Measurements from ENCODE around the gene PFDN6. TPM values are rescaled to one million over a fixed set of nuclear protein-coding genes. Genes with fewer than 3 reads are reported as not detected.
A peak's percentile ranks its signal among the peaks of the same experiment; 100 is the strongest.
"Not testable (repeated sequence)": the region's sequence is repeated elsewhere in the genome, so short reads cannot be mapped to it uniquely, and the experiment has no call there.

The PFDN6 gene
- total RNA-seq (2014; rRNA removed; shearing (Covaris generic)), result 61.7 and 69.2 TPM in 2 replicates
- polyA plus RNA-seq (2014; cell fraction: nucleus; rRNA removed), result 77.0 and 86.5 TPM in 2 replicates

GRCh38 chr6:33288921-33289783 is at the start of gene PFDN6, which contains the start of gene WDR46:
Gene PFDN6, plus strand, starts transcription at chr6:33289601. Its CDS starts 256 bp downstream, at chr6:33289857.
Gene WDR46, minus strand, starts transcription at chr6:33289239. Its CDS starts 69 bp downstream, at chr6:33289170.
- DNase-seq (ENCODE audit: extremely low read depth, low read depth), result peak; percentile 73

GRCh38 chr6:33241968-33242367 is 47.4 kb upstream of the PFDN6 start:
- no peak for DNase-seq (ENCODE audit: extremely low read depth, low read depth)

GRCh38 chr6:33243476-33243875 is 45.9 kb upstream of the PFDN6 start:
- DNase-seq (ENCODE audit: extremely low read depth, low read depth), result no peak

GRCh38 chr6:33247977-33248642 is 41.3 kb upstream of the PFDN6 start:
- DNase-seq (ENCODE audit: extremely low read depth, low read depth), result peak; percentile 80

GRCh38 chr6:33248643-33248931 is 40.8 kb upstream of the PFDN6 start:
- no peak for DNase-seq (ENCODE audit: extremely low read depth, low read depth)

GRCh38 chr6:33248932-33249731 is 40.3 kb upstream of the PFDN6 start:
- peak; percentile 97 for DNase-seq (ENCODE audit: extremely low read depth, low read depth)

GRCh38 chr6:33249732-33250630 is 39.4 kb upstream of the PFDN6 start:
- no peak for DNase-seq (ENCODE audit: extremely low read depth, low read depth)

- no peak for DNase-seq (ENCODE audit: extremely low read depth, low read depth)
Measured at GRCh38 chr6:33250731-33251130, 38.7 kb upstream of the PFDN6 start.

GRCh38 chr6:33251395-33252012 is 37.9 kb upstream of the PFDN6 start:
- DNase-seq (ENCODE audit: extremely low read depth, low read depth), result no peak

- no peak for DNase-seq (ENCODE audit: extremely low read depth, low read depth)
Measured at GRCh38 chr6:33252759-33253158, 36.6 kb upstream of the PFDN6 start.

- no peak for DNase-seq (ENCODE audit: extremely low read depth, low read depth)
Measured at GRCh38 chr6:33254591-33254990, 34.8 kb upstream of the PFDN6 start.

- DNase-seq (ENCODE audit: extremely low read depth, low read depth), result no peak
Measured at GRCh38 chr6:33259032-33259431, 30.4 kb upstream of the PFDN6 start.

GRCh38 chr6:33262490-33262889 is 26.9 kb upstream of the PFDN6 start:
- DNase-seq (ENCODE audit: extremely low read depth, low read depth), result not testable (repeated sequence)

- DNase-seq (ENCODE audit: extremely low read depth, low read depth), result no peak
Measured at GRCh38 chr6:33264015-33264414, 25.4 kb upstream of the PFDN6 start.

- DNase-seq (ENCODE audit: extremely low read depth, low read depth), result no peak
Measured at GRCh38 chr6:33271117-33271467, 18.3 kb upstream of the PFDN6 start.

GRCh38 chr6:33271468-33272274 is 17.7 kb upstream of the PFDN6 start, which contains the start of the genes RPS18 and VPS52:
Gene RPS18, plus strand, starts transcription at chr6:33272075. Its CDS starts 45 bp downstream, at chr6:33272120.
Gene VPS52, minus strand, starts transcription at chr6:33271876. Its CDS starts 201 bp downstream, at chr6:33271675.
- DNase-seq (ENCODE audit: extremely low read depth, low read depth), result peak; percentile 97

GRCh38 chr6:33272275-33273128 is 16.9 kb upstream of the PFDN6 start:
- no peak for DNase-seq (ENCODE audit: extremely low read depth, low read depth)
